Measurements from ENCODE around the gene KLHL24. TPM values are rescaled to one million over a fixed set of nuclear protein-coding genes. Genes with fewer than 3 reads are reported as not detected.

Gene KLHL24
- polyA plus RNA-seq, 1 experiment, result 33.6 TPM

- ChIA-PET CTCF (interaction anchor here (0.5 kb wide), 1 partner anchor 22 kb away, joined by 8 read pairs; no protein-coding TSS in a partner anchor), POLR2A (no interaction called here)
- no peak overlapping the region for H3K27ac ChIP-seq (ENCODE audit: low read depth, low read length)
- no peak for DNase-seq (ENCODE audit: low read depth, low spot score)
- H3K27me3 ChIP-seq (ENCODE audit: control insufficient read depth, insufficient read depth, low read length), result no peaks in the 10 kb centered on the region
- H3K4me3 ChIP-seq (ENCODE audit: low read depth, low read length), result no peak overlapping the region
- H3K9me3 ChIP-seq (ENCODE audit: control insufficient read depth, insufficient read depth, low read length), result no peaks in the 10 kb centered on the region
- no peak for TF ChIP-seq CTCF (IDR thresholded peaks at IDR 0.05; ENCODE audit: low read depth, low read length)
Measured at GRCh38 chr3:183731611-183732010, 96.2 kb downstream of the KLHL24 start.

GRCh38 chr3:183733553-183733952 lies 98.1 kb downstream of the KLHL24 start:
- no peaks in the 10 kb centered on the region for H3K27me3 ChIP-seq (ENCODE audit: control insufficient read depth, insufficient read depth, low read length)
- ChIA-PET POLR2A (no interaction called here), CTCF (no interaction called here)
- no peak for DNase-seq (ENCODE audit: low read depth, low spot score)
- no peak for TF ChIP-seq CTCF (IDR thresholded peaks at IDR 0.05; ENCODE audit: low read depth, low read length)
- no peak overlapping the region for H3K4me3 ChIP-seq (ENCODE audit: low read depth, low read length)
- no peak overlapping the region for H3K27ac ChIP-seq (ENCODE audit: low read depth, low read length)
- no peaks in the 10 kb centered on the region for H3K9me3 ChIP-seq (ENCODE audit: control insufficient read depth, insufficient read depth, low read length)

Other genes with a start within 250 kb of the KLHL24 start
- gene MCF2L2, start 207.0 kb upstream of the KLHL24 start, polyA plus RNA-seq (2011; rRNA removed), result not detected in 2 replicates
- gene KLHL6, start 79.9 kb upstream of the KLHL24 start, polyA plus RNA-seq (2011; rRNA removed), result not detected in 2 replicates
- 34.8 and 38.3 TPM in 2 replicates for gene YEATS2, start 62.2 kb downstream of the KLHL24 start, polyA plus RNA-seq (2011; rRNA removed)
- gene MAP6D1, start 190.0 kb downstream of the KLHL24 start, polyA plus RNA-seq (2011; rRNA removed), result 5.2 and 6.1 TPM in 2 replicates
- gene PARL, start 249.3 kb downstream of the KLHL24 start, polyA plus RNA-seq (2011; rRNA removed), result 45.9 and 46.2 TPM in 2 replicates

All from AG04450 (cell line).